H1 (cell line): ENCODE measurements around the gene F10. TPM values are rescaled to one million over a fixed set of nuclear protein-coding genes. Genes with fewer than 3 reads are reported as not detected.

Experiments used
- CTCF ChIA-PET: fragments of 300-600 bp; sonication (Branson Sonifier 250); formaldehyde crosslinking; loops from one replicate; lab custom pipeline; 2021; ENCODE audit not compliant: partially characterized antibody; lab: Charles Lee
- POLR2A ChIA-PET: fragments of 300-600 bp; sonication (Branson Sonifier 250); formaldehyde crosslinking; loops from one replicate; lab custom pipeline; 2021; ENCODE audit warnings: inconsistent platforms; ENCODE audit not compliant: partially characterized antibody; lab: Charles Lee
- DNase-seq, 2 experiments: peaks; one replicate each; pipeline versions ENCODE4 v3.0.0 to v3.0.0-alpha.2; 2010 to 2022; ENCODE audit warnings: low spot score in 2 of 2, low read depth in 1 of 2, mixed read lengths in 1 of 2
- FAIRE-seq: peaks from 2 replicates; lab custom pipeline; 2011; peaks lifted over from hg19 to GRCh38; lab: Jason Lieb, UNC
- H2AFZ ChIP-seq: 2 replicates; pipeline ENCODE4 v1.8.1; 2012; ENCODE audit warnings: low read length, inconsistent platforms
- H2AK5ac ChIP-seq: 2 replicates; pipeline ENCODE4 v1.6.1; 2013; ENCODE audit warnings: low read depth, low read length
- H2BK120ac ChIP-seq: replicated peaks from 2 replicates; pipeline ENCODE3; 2013; ENCODE audit warnings: low read depth, low read length, inconsistent platforms
- H2BK12ac ChIP-seq: 2 replicates; pipeline ENCODE4 v1.6.1; 2013; ENCODE audit warnings: low read depth, low read length
- H2BK15ac ChIP-seq: 2 replicates; pipeline ENCODE4 v1.6.1; 2013; ENCODE audit warnings: low read length
- H2BK20ac ChIP-seq: 2 replicates; pipeline ENCODE4 v1.6.1; 2013; ENCODE audit warnings: low read length
- H2BK5ac ChIP-seq: 2 replicates; pipeline ENCODE4 v1.6.1; 2013; ENCODE audit warnings: low read depth, low read length
- H3K14ac ChIP-seq: 2 replicates; pipeline ENCODE4 v1.6.1; 2013; ENCODE audit warnings: inconsistent platforms; ENCODE audit not compliant: insufficient read length
- H3K18ac ChIP-seq: 2 replicates; pipeline ENCODE4 v1.6.1; 2013; ENCODE audit warnings: low read length; ENCODE audit errors: extremely low read depth
- H3K23ac ChIP-seq: 2 replicates; pipeline ENCODE4 v1.6.1; 2013; ENCODE audit warnings: inconsistent platforms; ENCODE audit not compliant: insufficient read length
- H3K23me2 ChIP-seq: 2 replicates; pipeline ENCODE4 v1.6.1; 2013; ENCODE audit warnings: low read depth, low read length
- H3K27ac ChIP-seq: 2 replicates; pipeline ENCODE4 v1.6.1; 2011; ENCODE audit warnings: low read depth, low read length, inconsistent platforms
- H3K27me3 ChIP-seq, 4 experiments: replicated peaks in 1 of 4; 1 replicate in 1 of 4; 2 replicates in 3 of 4; pipeline versions ENCODE4 v1.6.1 to v1.8.1; 2011 to 2013; ENCODE audit warnings: low read length in 3 of 4, mild to moderate bottlenecking in 3 of 4, inconsistent platforms in 2 of 4, mixed read lengths in 2 of 4, moderate library complexity in 1 of 4; ENCODE audit not compliant: control insufficient read depth in 3 of 4, insufficient read depth in 3 of 4; ENCODE audit errors: extremely low read depth in 1 of 4
- H3K36me3 ChIP-seq, 4 experiments: 2 replicates each; pipeline versions ENCODE4 v1.6.1 to v1.8.1; 2011 to 2013; ENCODE audit warnings: mild to moderate bottlenecking in 4 of 4, low read length in 3 of 4, moderate library complexity in 2 of 4, control low read depth in 1 of 4, inconsistent platforms in 1 of 4; ENCODE audit not compliant: insufficient read depth in 4 of 4, control insufficient read depth in 2 of 4
- H3K4ac ChIP-seq: replicated peaks from 2 replicates; pipeline ENCODE3; 2013; ENCODE audit warnings: low read length, low read depth, mixed read lengths, inconsistent platforms; ENCODE audit not compliant: insufficient read length
- H3K4me1 ChIP-seq, 4 experiments: replicated peaks in 1 of 4; 1 replicate in 1 of 4; 2 replicates in 3 of 4; pipeline versions ENCODE4 v1.6.1 to v1.8.1; 2011 to 2013; ENCODE audit warnings: low read length in 3 of 4, inconsistent platforms in 2 of 4, mixed read lengths in 1 of 4; ENCODE audit not compliant: insufficient read depth in 4 of 4, control insufficient read depth in 3 of 4
- H3K4me2 ChIP-seq, 2 experiments: 2 replicates each; pipeline versions ENCODE4 v1.6.1 to v1.8.1; 2011 to 2013; ENCODE audit warnings: low read depth in 2 of 2, low read length in 2 of 2, control low read depth in 1 of 2, inconsistent platforms in 1 of 2, mild to moderate bottlenecking in 1 of 2; ENCODE audit not compliant: insufficient read depth in 1 of 2
- H3K4me3 ChIP-seq, 4 experiments: fragments of 200-600, 300-600 bp in 1 of 4; sonication (generic), shearing (Covaris generic), sonication (Bioruptor Twin) in 1 of 4; 2 replicates each; pipeline versions ENCODE4 v1.5.1 to v1.8.1; 2011 to 2016; ENCODE audit warnings: low read length in 4 of 4, low read depth in 3 of 4, control low read depth in 2 of 4, inconsistent platforms in 2 of 4, mild to moderate bottlenecking in 2 of 4, mixed read lengths in 1 of 4, moderate library complexity in 1 of 4; ENCODE audit not compliant: insufficient read depth in 2 of 4; ENCODE audit errors: extremely low read depth in 1 of 4
- H3K56ac ChIP-seq: replicated peaks from 2 replicates; pipeline ENCODE3; 2013; ENCODE audit warnings: low read depth, mild to moderate bottlenecking, mixed read lengths, low read length, inconsistent platforms; ENCODE audit not compliant: insufficient read length
- H3K79me1 ChIP-seq: 2 replicates; pipeline ENCODE4 v1.6.1; 2013; ENCODE audit warnings: low read depth, low read length, control low read depth
- H3K79me2 ChIP-seq, 2 experiments: 2 replicates each; pipeline versions ENCODE4 v1.6.1 to v1.8.1; 2012 to 2013; ENCODE audit warnings: low read length in 2 of 2, mild to moderate bottlenecking in 2 of 2, inconsistent platforms in 1 of 2; ENCODE audit not compliant: insufficient read depth in 2 of 2, control insufficient read depth in 1 of 2
- H3K9ac ChIP-seq, 4 experiments: replicated peaks in 1 of 4; 1 replicate in 1 of 4; 2 replicates in 3 of 4; pipeline versions ENCODE4 v1.6.1 to v1.8.1; 2011 to 2013; ENCODE audit warnings: low read depth in 3 of 4, low read length in 3 of 4, control low read depth in 2 of 4, mild to moderate bottlenecking in 2 of 4, moderate library complexity in 2 of 4, inconsistent platforms in 1 of 4; ENCODE audit errors: extremely low read depth in 1 of 4
- H3K9me3 ChIP-seq, 2 experiments: 2 replicates each; pipeline versions ENCODE4 v1.6.1 to v1.8.1; 2012 to 2013; ENCODE audit warnings: mild to moderate bottlenecking in 2 of 2, moderate library complexity in 2 of 2, control low read depth in 1 of 2, inconsistent platforms in 1 of 2, low read depth in 1 of 2, low read length in 1 of 2, mixed read lengths in 1 of 2; ENCODE audit not compliant: insufficient read depth in 2 of 2
- H4K20me1 ChIP-seq, 2 experiments: replicated peaks in 1 of 2; 2 replicates each; pipeline versions ENCODE3 to v1.8.1; 2011 to 2013; ENCODE audit warnings: inconsistent platforms in 2 of 2, low read length in 2 of 2, mild to moderate bottlenecking in 1 of 2; ENCODE audit not compliant: insufficient read depth in 2 of 2, control insufficient read depth in 1 of 2
- H4K5ac ChIP-seq: 2 replicates; pipeline ENCODE4 v1.6.1; 2013; ENCODE audit warnings: low read length, low read depth, mixed read lengths, inconsistent platforms; ENCODE audit not compliant: insufficient read length
- H4K8ac ChIP-seq: 2 replicates; pipeline ENCODE4 v1.8.0; 2013; ENCODE audit warnings: mild to moderate bottlenecking, moderate library complexity, low read length, inconsistent platforms; ENCODE audit not compliant: insufficient read depth; ENCODE audit errors: extremely low read depth
- H4K91ac ChIP-seq: replicated peaks from 2 replicates; pipeline ENCODE3; 2013; ENCODE audit warnings: low read length, mixed read lengths, inconsistent platforms; ENCODE audit not compliant: insufficient read length
- CEBPB ChIP-seq: IDR thresholded peaks from 2 replicates; pipeline ENCODE4 v1.6.1; 2012; ENCODE audit warnings: low read depth, low read length
- GTF2F1 ChIP-seq: IDR thresholded peaks from 2 replicates; pipeline ENCODE4 v1.6.1; 2012; ENCODE audit warnings: low read depth, low read length, improper control_type of control experiment, borderline replicate concordance
- HDAC6 ChIP-seq: IDR thresholded peaks from one replicate; pipeline ENCODE4 v1.7.1; 2012; ENCODE audit warnings: low read depth, mild to moderate bottlenecking, inconsistent platforms, low read length, moderate library complexity
- JUND ChIP-seq: IDR thresholded peaks from 2 replicates; pipeline ENCODE4 v1.6.1; 2011; ENCODE audit warnings: mild to moderate bottlenecking, improper control_type of control experiment, low read length
- RXRA ChIP-seq: IDR thresholded peaks from 2 replicates; pipeline ENCODE4 v1.6.1; 2011; ENCODE audit warnings: low read depth, mild to moderate bottlenecking, low read length, moderate library complexity; ENCODE audit not compliant: insufficient read depth
- WGBS, 2 experiments: shearing (Covaris generic) in 1 of 2; methylation state at CpG; one replicate each; pipeline versions ENCODE4 v1.1.6 to v1.1.7; 2013 to 2015; ENCODE audit warnings: low lambda C conversion rate in 2 of 2, mixed read lengths in 2 of 2, inconsistent platforms in 1 of 2, low coverage in 1 of 2, missing lambda C conversion rate in 1 of 2; ENCODE audit not compliant: insufficient replicate concordance in 2 of 2, insufficient coverage in 1 of 2, insufficient read length in 1 of 2; ENCODE audit errors: extremely low coverage in 1 of 2, missing lambda C conversion rate in 1 of 2; 5-methylcytosine and 5-hydroxymethylcytosine counted together
- polyA plus RNA-seq, 7 experiments: library from polyadenylated mRNA; depleted of rRNA in 3 of 7; stranded (reverse) in 5 of 7; unstranded in 2 of 7; fragments of >200 nt in 5 of 7; fragments of 200-250 nt in 2 of 7; gene quantifications; 1 replicate in 5 of 7; 2 replicates in 1 of 7; 4 replicates in 1 of 7; pipeline versions ENCODE4 v1.2.1 to v1.2.3, GENCODE V29; 2011 to 2013; ENCODE audit warnings: missing spikeins in 2 of 7, mixed read lengths in 2 of 7
- total RNA-seq: library from RNA; stranded (reverse); fragmentation: NEBNext Ultra II Directional; extraction: Animal tissue kit (Norgen Biotek cat#: 25700); gene quantifications from 2 replicates; pipeline ENCODE4 v1.2.1, GENCODE V29; 2021

Gene F10
- total and polyA plus RNA-seq, 2 of the 8 experiments (the other 6 are each of a cell fraction or from before 2014, with no cell fraction given), result 2.0 to 4.2 TPM

- Histone ChIP-seq H4K8ac (no peak overlapping the region), H2AK5ac (no peak overlapping the region), H3K36me3 (no peaks in the 10 kb centered on the region), H2BK5ac (no peak overlapping the region), H3K79me1 (no peaks in the 10 kb centered on the region), H3K27ac (no peak overlapping the region), H3K18ac (no peak overlapping the region), H3K56ac (no peak overlapping the region), H2BK15ac (no peak overlapping the region), H3K4me3 (no peak overlapping the region), H3K4ac (no peak overlapping the region), H2AFZ (no peak overlapping the region), H3K23ac (no peak overlapping the region), H3K9ac (no peak overlapping the region), H2BK12ac (no peak overlapping the region), H3K23me2 (no peaks in the 10 kb centered on the region), H3K9me3 (no peaks in the 10 kb centered on the region), H4K20me1 (no peaks in the 10 kb centered on the region), H3K4me2 (no peak overlapping the region), H3K14ac (no peak overlapping the region), H3K27me3 (peaks cover 0 to 3% (median 3%) of the 10 kb centered on the region in 4 experiments; a peak in 3 of 7 replicates), H2BK120ac (no peak overlapping the region), H4K5ac (no peak overlapping the region), H4K91ac (no peak overlapping the region), H3K79me2 (no peaks in the 10 kb centered on the region), H3K4me1 (no peaks in the 10 kb centered on the region; a peak in 1 of 7 replicates), H2BK20ac (no peak overlapping the region)
- ChIA-PET POLR2A (interaction anchor here (0.8 kb wide), 1 partner anchor 18 kb away, joined by 3 read pairs; no protein-coding TSS in a partner anchor), CTCF (interaction anchor here (0.6 to 2.9 kb wide), 8 partner anchors 15 to 125 kb away, joined by 3 to 9 read pairs (median 4); no protein-coding TSS in a partner anchor)
- FAIRE-seq (no peak), DNase-seq (no peak)
- 89% methylated on average over 9 of the region's 9 CpGs; no CpG with 5 or more reads in 1 of the 2 experiments for WGBS, 2 experiments
- no peak for TF ChIP-seq RXRA
- TF ChIP-seq GTF2F1, result no peak
- no peak for TF ChIP-seq HDAC6
- TF ChIP-seq CEBPB, result no peak
- TF ChIP-seq JUND, result no peak
Observed at GRCh38 chr13:113146750-113147149, 24.2 kb downstream of the F10 start.
